Activated naive CD4-positive, alpha-beta T cell treated with anti-CD3 and anti-CD28 coated beads, Interleukin-2, amount 50 U/mL, for 24 hours (primary cell): ENCODE results near the gene CPVL.

Source experiments
- H3K27ac Mint-ChIP-seq: one replicate; pipeline ENCODE4 v1.8.0; 2021; ENCODE audit warnings: mild to moderate bottlenecking, mixed read lengths
- H3K27me3 Mint-ChIP-seq: one replicate; pipeline ENCODE4 v1.8.0; 2021; ENCODE audit warnings: mixed read lengths
- H3K36me3 Mint-ChIP-seq: one replicate; pipeline ENCODE4 v1.8.0; 2021; ENCODE audit warnings: mixed read lengths
- H3K4me1 Mint-ChIP-seq: one replicate; pipeline ENCODE4 v1.8.0; 2021; ENCODE audit warnings: mixed read lengths
- H3K4me3 Mint-ChIP-seq: one replicate; pipeline ENCODE4 v1.8.0; 2021; ENCODE audit warnings: mild to moderate bottlenecking, mixed read lengths
- H3K9me3 Mint-ChIP-seq: one replicate; pipeline ENCODE4 v1.8.0; 2021; ENCODE audit warnings: mixed read lengths

CPVL gene

GRCh38 chr7:28955718-28956607, 190.4 kb downstream of the CPVL start:
- H3K4me3 Mint-ChIP-seq = no peak overlapping the region
- no peaks in the 10 kb centered on the region for H3K4me1 Mint-ChIP-seq
- H3K36me3 Mint-ChIP-seq = no peaks in the 10 kb centered on the region
- H3K27me3 Mint-ChIP-seq = peaks cover 29% of the 10 kb centered on the region
- H3K27ac Mint-ChIP-seq = no peak overlapping the region
- no peaks in the 10 kb centered on the region for H3K9me3 Mint-ChIP-seq

DNA sequence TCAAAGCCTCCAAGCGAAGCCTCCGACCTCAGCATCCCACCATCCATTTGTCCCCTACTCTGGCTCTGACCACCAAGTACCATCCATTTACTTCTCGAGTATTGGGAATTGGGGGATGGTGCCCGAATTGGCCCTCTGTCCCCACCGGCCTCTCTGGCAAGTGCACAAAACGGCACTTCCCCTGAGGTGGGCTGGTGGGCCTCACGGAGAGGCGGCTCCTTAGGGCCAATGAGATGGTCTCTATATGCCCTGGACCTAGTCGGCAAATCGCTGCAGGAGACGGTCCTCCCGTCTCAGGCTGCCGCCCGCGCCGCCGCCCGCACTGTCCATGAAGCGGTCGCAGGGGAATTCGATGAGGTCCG, 191.0 kb downstream of the CPVL start:
- H3K4me1 Mint-ChIP-seq = no peaks in the 10 kb centered on the region
- H3K27ac Mint-ChIP-seq = no peak overlapping the region
- no peak overlapping the region for H3K4me3 Mint-ChIP-seq
- no peaks in the 10 kb centered on the region for H3K36me3 Mint-ChIP-seq
- peaks cover 27% of the 10 kb centered on the region for H3K27me3 Mint-ChIP-seq
- H3K9me3 Mint-ChIP-seq = no peaks in the 10 kb centered on the region

DNA sequence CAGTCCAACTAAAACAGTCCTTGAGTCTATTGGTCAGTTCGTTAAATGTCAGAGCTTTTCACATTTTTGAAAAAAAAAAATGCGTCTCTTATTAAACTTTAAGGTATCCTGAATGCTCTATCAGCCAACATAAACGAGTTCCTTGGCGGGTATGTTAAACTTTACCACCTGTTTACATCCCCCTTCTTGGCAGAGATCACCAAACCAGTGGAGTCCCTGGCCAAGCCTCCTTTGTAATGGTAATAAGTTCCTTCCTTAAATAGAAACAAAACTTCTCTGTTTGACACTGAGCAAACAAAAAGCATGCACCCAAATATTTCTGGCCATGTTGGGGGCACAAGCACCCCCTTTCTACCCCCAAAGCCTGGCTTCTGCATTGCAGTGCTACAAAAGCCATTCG, 191.4 kb downstream of the CPVL start:
- Mint-ChIP-seq H3K27me3 (peaks cover 26% of the 10 kb centered on the region), H3K4me1 (no peaks in the 10 kb centered on the region), H3K9me3 (no peaks in the 10 kb centered on the region), H3K4me3 (no peak overlapping the region), H3K27ac (no peak overlapping the region), H3K36me3 (no peaks in the 10 kb centered on the region)

DNA sequence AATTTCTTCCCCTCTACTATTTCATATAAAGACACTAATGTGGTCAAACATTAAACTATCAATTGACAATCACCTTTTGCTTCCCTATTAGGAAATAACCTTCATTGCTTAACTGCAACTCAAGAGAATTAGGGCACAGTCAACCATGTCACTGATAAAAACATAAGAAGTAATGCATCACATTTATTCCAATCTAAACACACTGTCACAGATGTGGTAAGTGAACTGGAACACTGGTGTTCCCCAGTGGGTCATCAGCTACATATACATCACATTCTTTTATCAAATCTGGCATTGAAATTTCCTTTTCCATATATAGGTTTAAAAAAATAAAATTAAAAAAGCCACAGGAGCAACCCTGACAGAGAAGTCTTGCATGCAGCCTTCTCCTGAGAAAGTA, 191.9 kb downstream of the CPVL start:
- peaks cover 24% of the 10 kb centered on the region for H3K27me3 Mint-ChIP-seq
- H3K27ac Mint-ChIP-seq = no peak overlapping the region
- no peaks in the 10 kb centered on the region for H3K9me3 Mint-ChIP-seq

DNA sequence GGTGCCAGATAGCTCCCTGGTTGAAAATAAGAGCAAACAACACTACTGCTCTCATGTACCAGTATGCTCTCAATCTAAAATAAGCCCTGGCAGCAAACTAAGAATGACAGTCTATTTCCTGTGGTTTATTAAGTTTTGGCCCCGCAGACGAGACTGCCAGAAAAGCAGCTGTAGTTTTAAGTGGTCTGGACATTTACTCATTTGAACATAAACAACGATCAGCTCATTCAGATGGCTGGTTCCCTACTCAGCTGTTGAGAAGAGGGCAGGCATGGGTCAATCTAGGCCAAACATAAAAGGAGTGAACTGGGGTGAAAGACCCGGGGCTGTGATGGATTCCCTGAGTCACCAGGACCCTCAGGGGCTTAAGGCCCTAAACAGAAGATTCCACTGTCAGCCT, 192.7 kb downstream of the CPVL start:
- no peaks in the 10 kb centered on the region for H3K36me3 Mint-ChIP-seq
- H3K4me1 Mint-ChIP-seq = no peaks in the 10 kb centered on the region
- H3K27ac Mint-ChIP-seq = no peak overlapping the region
- H3K27me3 Mint-ChIP-seq = peaks cover 19% of the 10 kb centered on the region
- no peak overlapping the region for H3K4me3 Mint-ChIP-seq
- no peaks in the 10 kb centered on the region for H3K9me3 Mint-ChIP-seq

More for the DNA sequence above, 191.9 kb downstream of the CPVL start:
- Mint-ChIP-seq H3K36me3 (no peaks in the 10 kb centered on the region), H3K4me3 (no peak overlapping the region), H3K4me1 (no peaks in the 10 kb centered on the region)
